ENCODE measurements around the gene MYO16. TPM values are rescaled to one million over a fixed set of nuclear protein-coding genes. Genes with fewer than 3 reads are reported as not detected.

The MYO16 gene
- total and polyA plus RNA-seq, 2 of the 4 experiments (the other 2 are of a cell fraction), result under 0.01 to 0.03 TPM

- no peak overlapping the region for H3K23ac ChIP-seq (ENCODE audit: low read depth, low read length)
- H3K9me3 ChIP-seq (ENCODE audit: control insufficient read depth, insufficient read depth, low read length), result no peaks in the 10 kb centered on the region
- H3K4ac ChIP-seq (ENCODE audit: low read depth, low read length), result no peak overlapping the region
- intact Hi-C loops (cut with micrococcal nuclease), result no loop called here
- H4K8ac ChIP-seq (ENCODE audit: low read depth in 2 of 2, low read length in 2 of 2), result peak overlapping the region in 1 of 2 experiments; percentile 10; a peak in 2 of 4 replicates
- ATAC-seq (ENCODE audit: low read depth) (peak; percentile 53), DNase-seq (no peak)
- dilution Hi-C loops (cut with HindIII; ENCODE audit: low sequenced_read_pairs, unreplicated experiment), result no loop called here
- H2BK120ac ChIP-seq (ENCODE audit: low read depth, low read length), result no peak overlapping the region
- no peak overlapping the region for H4K91ac ChIP-seq (ENCODE audit: insufficient read depth, low read depth, low read length)
- H4K20me1 ChIP-seq (ENCODE audit: insufficient read depth, low read length), result no peaks in the 10 kb centered on the region
- no peak overlapping the region; the same call in 1 of the 2 replicates for H3K27ac ChIP-seq (ENCODE audit: insufficient read depth, low read length)
- peak overlapping the region; percentile 54 for H3K4me2 ChIP-seq (ENCODE audit: low read depth, low read length)
- H2BK5ac ChIP-seq (ENCODE audit: low read depth, low read length, poor library complexity, severe bottlenecking), result no peak overlapping the region
- peak overlapping the region; percentile 79 for H2AFZ ChIP-seq (replicated peaks; ENCODE audit: low read length, poor library complexity)
- H4K5ac ChIP-seq (ENCODE audit: low read depth, low read length), result no peak overlapping the region
- H2AK5ac ChIP-seq (ENCODE audit: low read depth, low read length), result no peak overlapping the region
- H3K36me3 ChIP-seq (ENCODE audit: control insufficient read depth, insufficient read depth, low read length), result no peaks in the 10 kb centered on the region
- no peak overlapping the region for H3K56ac ChIP-seq (ENCODE audit: extremely low read depth, insufficient read depth, low read length)
- 0 out of 2 replicates have a peak overlapping the region, but pooled peaks have one; percentile 32 for H2BK20ac ChIP-seq (ENCODE audit: low read depth, low read length)
- no peaks in the 10 kb centered on the region for H3K79me1 ChIP-seq (ENCODE audit: low read depth in 1 of 2, low read length in 2 of 2)
- H3K9ac ChIP-seq (ENCODE audit: low read depth, low read length), result peak overlapping the region; percentile 32; the same call in 1 of the 2 replicates
- no TSS peak for BruUV-seq (replicated peaks)
- H3K4me1 ChIP-seq (ENCODE audit: control insufficient read depth, insufficient read depth, low read length), result no peaks in the 10 kb centered on the region
- no CpG with 5 or more reads among the region's 5 CpGs for WGBS, 2 experiments (ENCODE audit: extremely low coverage in 2 of 2, insufficient read length in 1 of 2)
- no peak overlapping the region for H3K18ac ChIP-seq (ENCODE audit: low read depth, low read length)
- peaks cover 3% of the 10 kb centered on the region; the same call in 1 of the 2 replicates for H3K27me3 ChIP-seq (ENCODE audit: control insufficient read depth, insufficient read depth, low read length)
- no peak overlapping the region for H2AK9ac ChIP-seq (replicated peaks; ENCODE audit: low read depth, low read length, poor library complexity)
- in situ Hi-C loops (cut with MboI; ENCODE audit: low sequenced_read_pairs), result no loop called here
- H3K9me1 ChIP-seq (ENCODE audit: insufficient read depth, low read length), result no peaks in the 10 kb centered on the region
- ChIA-PET CTCF (no interaction called here), POLR2A (ENCODE audit: unreplicated experiment) (no interaction called here)
- H3K4me3 ChIP-seq (ENCODE audit: insufficient read depth, low read depth, low read length), result no peak overlapping the region
- no peak overlapping the region; the same call in 2 of the 3 replicates for H2BK15ac ChIP-seq (ENCODE audit: low read depth, low read length)
- no peak for TF ChIP-seq USF2 (IDR thresholded peaks at IDR 0.05; ENCODE audit: low read depth, low read length)
- no peak for TF ChIP-seq NFE2L2 (IDR thresholded peaks at IDR 0.05; ENCODE audit: low read depth, low read length)
- TF ChIP-seq CEBPB (IDR thresholded peaks at IDR 0.05; ENCODE audit: low read depth, low read length), result no peak
- no peak for TF ChIP-seq CHD1 (IDR thresholded peaks at IDR 0.05; ENCODE audit: low read depth, low read length)
- no peak for TF ChIP-seq SMC3 (IDR thresholded peaks at IDR 0.05; ENCODE audit: low read depth, low read length)
- TF ChIP-seq MAZ (IDR thresholded peaks at IDR 0.05; ENCODE audit: borderline replicate concordance, low read depth, low read length), result no peak
- TF ChIP-seq ELK1 (IDR thresholded peaks at IDR 0.05; ENCODE audit: borderline replicate concordance, low read depth, low read length), result no peak
- TF ChIP-seq MXI1 (IDR thresholded peaks at IDR 0.05; ENCODE audit: borderline replicate concordance, low read depth, low read length), result no peak
- TF ChIP-seq POLR2A (IDR thresholded peaks at IDR 0.05; ENCODE audit: low read depth, low read length), result no peak
- TF ChIP-seq MAFK (IDR thresholded peaks at IDR 0.05; ENCODE audit: low read depth, low read length), result no peak
- no peak for TF ChIP-seq RAD21 (IDR thresholded peaks at IDR 0.05; ENCODE audit: low read length)
- no peak for TF ChIP-seq FOS (IDR thresholded peaks at IDR 0.05; ENCODE audit: low read depth, low read length)
- TF ChIP-seq BHLHE40 (IDR thresholded peaks at IDR 0.05; ENCODE audit: low read depth, low read length), result no peak
- TF ChIP-seq RCOR1 (IDR thresholded peaks at IDR 0.05; ENCODE audit: insufficient replicate concordance, low read length), result no peak
- no peak for TF ChIP-seq CTCF (conservative IDR thresholded peaks at IDR 0.05; ENCODE audit: low read depth, low read length)
- no peak for TF ChIP-seq RFX5 (IDR thresholded peaks at IDR 0.05; ENCODE audit: low read depth, low read length)
- H3K14ac ChIP-seq (replicated peaks; ENCODE audit: low read depth, low read length), result no peak overlapping the region
These were observed 350.8 kb downstream of the MYO16 start for GRCh38 chr13:108980237-108980636.
